H7 (cell line): ENCODE measurements around the gene GOSR2. TPM values are rescaled to one million over a fixed set of nuclear protein-coding genes. Genes with fewer than 3 reads are reported as not detected.

ENCODE experiments used
- DNase-seq: peaks from one replicate; pipeline ENCODE4 v3.0.0; 2012
- H3K27me3 ChIP-seq: 2 replicates; pipeline ENCODE4 v1.6.0; 2011; ENCODE audit warnings: mild to moderate bottlenecking, low read length; ENCODE audit not compliant: control insufficient read depth, insufficient read depth
- H3K36me3 ChIP-seq: replicated peaks from 2 replicates; pipeline ENCODE4 v1.5.1; 2011; ENCODE audit warnings: low read length; ENCODE audit not compliant: control insufficient read depth, insufficient read depth
- H3K4me3 ChIP-seq: 2 replicates; pipeline ENCODE4 v1.5.1; 2011; ENCODE audit warnings: low read depth, mild to moderate bottlenecking, control low read depth, low read length, moderate library complexity; ENCODE audit not compliant: insufficient read depth
- total RNA-seq: library from RNA; depleted of rRNA; stranded (reverse); fragments of >200 nt; shearing (Covaris generic); gene quantifications from 2 replicates; pipeline ENCODE4 v1.2.3, GENCODE V29; 2014; rRNA removed

The GOSR2 gene
- 23.2 and 25.9 TPM in 2 replicates for total RNA-seq

GRCh38 chr17:46922804-46923635 is at the start of gene GOSR2:
TSS of gene GOSR2 (plus strand) at chr17:46923160. CDS start at chr17:46923193, 33 bp downstream.
- H3K36me3 ChIP-seq: no peaks in the 10 kb centered on the region
- H3K4me3 ChIP-seq: peak within 1 kb of the TSS; percentile 96
- peak; percentile 96 for DNase-seq
- no peaks in the 10 kb centered on the region for H3K27me3 ChIP-seq

GRCh38 chr17:46873941-46874645 is 48.9 kb upstream of the GOSR2 start:
- H3K36me3 ChIP-seq: no peaks in the 10 kb centered on the region; the same call in 1 of the 2 replicates
- DNase-seq: no peak
- H3K4me3 ChIP-seq: no peak overlapping the region
- no peaks in the 10 kb centered on the region for H3K27me3 ChIP-seq

- no peak overlapping the region for H3K4me3 ChIP-seq
- no peak for DNase-seq
- H3K36me3 ChIP-seq: no peaks in the 10 kb centered on the region; the same call in 1 of the 2 replicates
- H3K27me3 ChIP-seq: no peaks in the 10 kb centered on the region
Measured at GRCh38 chr17:46874906-46875305, 48.1 kb upstream of the GOSR2 start.

- no peak overlapping the region for H3K4me3 ChIP-seq
- no peaks in the 10 kb centered on the region; the same call in 1 of the 2 replicates for H3K36me3 ChIP-seq
- H3K27me3 ChIP-seq: no peaks in the 10 kb centered on the region
- DNase-seq: no peak
Measured at GRCh38 chr17:46875849-46876352, 47.1 kb upstream of the GOSR2 start.

GRCh38 chr17:46876353-46876887 is 46.5 kb upstream of the GOSR2 start:
- Histone ChIP-seq H3K27me3 (no peaks in the 10 kb centered on the region), H3K4me3 (no peak overlapping the region), H3K36me3 (no peaks in the 10 kb centered on the region; the same call in 1 of the 2 replicates)
- DNase-seq: peak; percentile 88

GRCh38 chr17:46876926-46877325 is 46.0 kb upstream of the GOSR2 start:
- H3K36me3 ChIP-seq: no peaks in the 10 kb centered on the region; the same call in 1 of the 2 replicates
- no peaks in the 10 kb centered on the region for H3K27me3 ChIP-seq
- H3K4me3 ChIP-seq: no peak overlapping the region
- no peak for DNase-seq

- Histone ChIP-seq H3K4me3 (no peak overlapping the region), H3K36me3 (no peaks in the 10 kb centered on the region; the same call in 1 of the 2 replicates), H3K27me3 (no peaks in the 10 kb centered on the region)
- DNase-seq: no peak
Measured at GRCh38 chr17:46877466-46877865, 45.5 kb upstream of the GOSR2 start.

- no peak overlapping the region for H3K4me3 ChIP-seq
- no peaks in the 10 kb centered on the region for H3K27me3 ChIP-seq
- DNase-seq: no peak
- no peaks in the 10 kb centered on the region; the same call in 1 of the 2 replicates for H3K36me3 ChIP-seq
Measured at GRCh38 chr17:46878055-46878454, 44.9 kb upstream of the GOSR2 start.

- DNase-seq: no peak
- H3K4me3 ChIP-seq: no peak overlapping the region
- H3K27me3 ChIP-seq: no peaks in the 10 kb centered on the region
- H3K36me3 ChIP-seq: no peaks in the 10 kb centered on the region
Measured at GRCh38 chr17:46879101-46879500, 43.9 kb upstream of the GOSR2 start.

- Histone ChIP-seq H3K27me3 (no peaks in the 10 kb centered on the region), H3K36me3 (no peaks in the 10 kb centered on the region), H3K4me3 (no peak overlapping the region)
- no peak for DNase-seq
Measured at GRCh38 chr17:46881015-46881414, 41.9 kb upstream of the GOSR2 start.

- no peak overlapping the region for H3K4me3 ChIP-seq
Measured at GRCh38 chr17:46882666-46883065, 40.3 kb upstream of the GOSR2 start.

GRCh38 chr17:46883871-46884520 is 39.0 kb upstream of the GOSR2 start:
- H3K36me3 ChIP-seq: no peaks in the 10 kb centered on the region
- no peaks in the 10 kb centered on the region for H3K27me3 ChIP-seq
- DNase-seq: no peak
- H3K4me3 ChIP-seq: no peak overlapping the region

More at GRCh38 chr17:46882666-46883065, 40.3 kb upstream of the GOSR2 start:
- Histone ChIP-seq H3K27me3 (no peaks in the 10 kb centered on the region), H3K36me3 (no peaks in the 10 kb centered on the region)
- DNase-seq: no peak

- no peak for DNase-seq
- Histone ChIP-seq H3K4me3 (no peak overlapping the region), H3K36me3 (no peaks in the 10 kb centered on the region), H3K27me3 (no peaks in the 10 kb centered on the region)
Measured at GRCh38 chr17:46884552-46884951, 38.4 kb upstream of the GOSR2 start.
